Measurements from ENCODE around the gene B4GALT5.

The B4GALT5 gene

GRCh38 chr20:49590163-49591017 is 123.3 kb downstream of the B4GALT5 start:
- no peak for DNase-seq (ENCODE audit: low read depth, low spot score)
- TF ChIP-seq, protein P1, sequence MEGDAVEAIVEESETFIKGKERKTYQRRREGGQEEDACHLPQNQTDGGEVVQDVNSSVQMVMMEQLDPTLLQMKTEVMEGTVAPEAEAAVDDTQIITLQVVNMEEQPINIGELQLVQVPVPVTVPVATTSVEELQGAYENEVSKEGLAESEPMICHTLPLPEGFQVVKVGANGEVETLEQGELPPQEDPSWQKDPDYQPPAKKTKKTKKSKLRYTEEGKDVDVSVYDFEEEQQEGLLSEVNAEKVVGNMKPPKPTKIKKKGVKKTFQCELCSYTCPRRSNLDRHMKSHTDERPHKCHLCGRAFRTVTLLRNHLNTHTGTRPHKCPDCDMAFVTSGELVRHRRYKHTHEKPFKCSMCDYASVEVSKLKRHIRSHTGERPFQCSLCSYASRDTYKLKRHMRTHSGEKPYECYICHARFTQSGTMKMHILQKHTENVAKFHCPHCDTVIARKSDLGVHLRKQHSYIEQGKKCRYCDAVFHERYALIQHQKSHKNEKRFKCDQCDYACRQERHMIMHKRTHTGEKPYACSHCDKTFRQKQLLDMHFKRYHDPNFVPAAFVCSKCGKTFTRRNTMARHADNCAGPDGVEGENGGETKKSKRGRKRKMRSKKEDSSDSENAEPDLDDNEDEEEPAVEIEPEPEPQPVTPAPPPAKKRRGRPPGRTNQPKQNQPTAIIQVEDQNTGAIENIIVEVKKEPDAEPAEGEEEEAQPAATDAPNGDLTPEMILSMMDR (IDR thresholded peaks at IDR 0.05; ENCODE audit: insufficient read depth, low read length, missing control alignments), result no peak
- CTCF ChIA-PET, result interaction anchor here (0.6 to 1.7 kb wide), 3 partner anchors 11 to 18 kb away, joined by 3 to 8 read pairs (median 3); no protein-coding TSS in a partner anchor
- POLR2A ChIA-PET, result no interaction called here
- no peak overlapping the region for H3K4me3 ChIP-seq (ENCODE audit: low read depth, low read length)

- no peak overlapping the region for H3K4me3 ChIP-seq (ENCODE audit: low read depth, low read length)
- no peak for DNase-seq (ENCODE audit: low read depth, low spot score)
- ChIA-PET CTCF (interaction anchor here (1.7 kb wide), 1 partner anchor 14 kb away, joined by 8 read pairs; no protein-coding TSS in a partner anchor), POLR2A (no interaction called here)
- TF ChIP-seq, protein P1 (IDR thresholded peaks at IDR 0.05; ENCODE audit: insufficient read depth, low read length, missing control alignments), result no peak
Observed at GRCh38 chr20:49589747-49590146, 123.9 kb downstream of the B4GALT5 start.

- H3K4me3 ChIP-seq (ENCODE audit: low read depth, low read length), result no peak overlapping the region
- ChIA-PET POLR2A (no interaction called here), CTCF (interaction anchor here (1.3 to 1.8 kb wide), 4 partner anchors 9 to 259 kb away, joined by 3 to 6 read pairs (median 3); no protein-coding TSS in a partner anchor)
- DNase-seq (ENCODE audit: low read depth, low spot score), result peak; percentile 75
- TF ChIP-seq, protein P1 (IDR thresholded peaks at IDR 0.05; ENCODE audit: insufficient read depth, low read length, missing control alignments), result no peak
Observed at GRCh38 chr20:49587111-49587570, 126.5 kb downstream of the B4GALT5 start.

DNA sequence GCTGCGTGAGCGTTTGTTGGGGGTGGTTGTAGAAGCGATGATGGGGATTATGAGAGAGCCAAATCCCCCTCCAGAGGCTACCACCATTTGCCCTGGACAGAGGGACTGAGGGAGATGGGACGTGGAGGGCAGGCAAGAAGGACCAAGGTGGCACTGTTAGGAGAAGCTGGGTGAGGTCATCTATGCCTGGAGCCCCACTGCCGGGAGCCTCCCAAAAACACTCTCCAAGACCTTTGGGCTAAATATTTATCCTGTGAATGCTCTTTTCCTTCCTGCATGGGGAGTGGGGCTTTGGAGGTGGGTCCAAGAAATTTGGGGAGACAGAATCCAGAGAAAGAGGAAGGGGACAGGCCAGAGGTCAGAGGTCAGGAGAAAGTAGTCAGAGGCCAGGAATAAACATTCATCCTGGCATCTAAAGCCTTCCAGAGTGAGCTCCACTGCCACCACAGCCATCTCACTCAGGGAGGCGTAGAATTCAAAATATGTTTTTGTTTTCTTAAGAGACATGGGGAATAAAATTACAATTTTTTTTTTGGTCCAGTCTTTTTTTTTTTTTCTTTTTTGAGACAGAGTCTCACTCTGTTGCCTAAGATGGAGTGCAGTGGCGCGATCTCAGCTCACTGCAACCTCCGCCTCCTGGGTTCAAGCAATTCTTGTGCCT is 128.0 kb downstream of the B4GALT5 start:
- TF ChIP-seq, protein P1 (IDR thresholded peaks at IDR 0.05; ENCODE audit: insufficient read depth, low read length, missing control alignments), result no peak
- POLR2A ChIA-PET, result no interaction called here
- CTCF ChIA-PET, result interaction anchor here (0.7 to 0.8 kb wide), 2 partner anchors 8 to 23 kb away, joined by 3 read pairs; no protein-coding TSS in a partner anchor
- no peak for DNase-seq (ENCODE audit: low read depth, low spot score)
- H3K4me3 ChIP-seq (ENCODE audit: low read depth, low read length), result no peak overlapping the region

- DNase-seq (ENCODE audit: low read depth, low spot score), result no peak
- POLR2A ChIA-PET, result no interaction called here
- CTCF ChIA-PET, result interaction anchor here (1.4 to 7.2 kb wide), 3 partner anchors 24 to 261 kb away, joined by 4 to 44 read pairs (median 10); no protein-coding TSS in a partner anchor
- no peak overlapping the region for H3K4me3 ChIP-seq (ENCODE audit: low read depth, low read length)
- TF ChIP-seq, protein P1 (IDR thresholded peaks at IDR 0.05; ENCODE audit: insufficient read depth, low read length, missing control alignments), result no peak
Observed at GRCh38 chr20:49584418-49585382, 129.0 kb downstream of the B4GALT5 start.
